ENCODE results near the gene ATP6V0A1. TPM values are rescaled to one million over a fixed set of nuclear protein-coding genes. Genes with fewer than 3 reads are reported as not detected.

The ATP6V0A1 gene
- polyA plus RNA-seq, 1 donor from 2014 or later: 92.1 TPM

DNA sequence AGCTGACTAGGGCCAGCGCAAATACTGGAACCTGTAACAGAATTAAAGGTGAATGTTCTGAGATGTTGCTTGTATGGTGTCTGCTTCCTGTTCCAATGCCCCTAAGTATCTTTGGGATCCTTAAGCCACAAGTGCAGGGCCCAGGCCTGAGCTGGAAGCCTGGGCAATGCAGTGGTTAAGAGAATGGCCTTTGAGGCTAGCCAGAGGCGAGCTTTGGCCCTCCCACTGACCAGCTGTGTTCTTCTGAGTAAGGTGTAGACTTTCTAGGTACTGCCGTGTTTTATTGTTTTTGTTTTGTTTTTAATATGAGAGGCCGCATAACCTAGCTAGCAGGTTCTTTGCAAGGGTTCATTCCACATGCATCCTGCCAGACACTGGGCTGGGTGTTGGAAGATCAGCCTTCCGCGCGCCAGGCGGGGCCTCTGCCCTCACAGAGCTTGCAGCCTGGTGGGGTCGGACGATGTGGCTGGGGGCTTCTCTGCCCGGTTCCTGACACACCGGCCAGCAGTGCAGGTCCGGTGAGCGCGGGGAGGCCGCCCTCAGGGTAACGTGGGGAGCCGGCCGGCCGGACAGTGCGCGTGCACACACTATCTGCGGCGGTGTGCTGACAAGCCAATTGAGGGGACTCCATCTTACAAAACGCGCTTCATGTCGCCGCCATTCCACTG is 107.7 kb downstream of the ATP6V0A1 start:
- Histone ChIP-seq H3K27ac (ENCODE audit: low read length) (peak overlapping the region; percentile 84), H3K4me3 (ENCODE audit: low read length) (peak overlapping the region; percentile 98), H3K79me2 (replicated peaks; ENCODE audit: insufficient read depth, low read length) (peaks cover 16% of the 10 kb centered on the region), H3K4me2 (ENCODE audit: low read length) (peak overlapping the region; percentile 55), H3K9me3 (ENCODE audit: low read length) (no peaks in the 10 kb centered on the region), H3K27me3 (ENCODE audit: insufficient read depth, low read depth, low read length) (no peaks in the 10 kb centered on the region), H3K9me2 (ENCODE audit: insufficient read depth, low read length) (no peaks in the 10 kb centered on the region), H2AFZ (ENCODE audit: low read depth, low read length) (peak overlapping the region; percentile 85), H4K20me1 (ENCODE audit: insufficient read depth) (no peaks in the 10 kb centered on the region), H3K36me3 (ENCODE audit: insufficient read depth, low read length) (no peaks in the 10 kb centered on the region), H3F3A (ENCODE audit: insufficient read depth, low read length, poor library complexity, severe bottlenecking) (no peaks in the 10 kb centered on the region), H3K9ac (ENCODE audit: low read length) (peak overlapping the region; percentile 89)
- no peak for TF ChIP-seq SMC3 (conservative IDR thresholded peaks at IDR 0.05; ENCODE audit: poor library complexity)
- TF ChIP-seq TAF1 (IDR thresholded peaks at IDR 0.05; ENCODE audit: low read depth): no peak
- no peak for TF ChIP-seq EP300 (conservative IDR thresholded peaks at IDR 0.05; ENCODE audit: poor library complexity, severe bottlenecking)
- TF ChIP-seq RAD21 (conservative IDR thresholded peaks at IDR 0.05): no peak
- no peak for TF ChIP-seq EZH2 (IDR thresholded peaks at IDR 0.05; ENCODE audit: borderline replicate concordance, insufficient read depth, low read length, poor library complexity, severe bottlenecking)
- TF ChIP-seq, protein P1, sequence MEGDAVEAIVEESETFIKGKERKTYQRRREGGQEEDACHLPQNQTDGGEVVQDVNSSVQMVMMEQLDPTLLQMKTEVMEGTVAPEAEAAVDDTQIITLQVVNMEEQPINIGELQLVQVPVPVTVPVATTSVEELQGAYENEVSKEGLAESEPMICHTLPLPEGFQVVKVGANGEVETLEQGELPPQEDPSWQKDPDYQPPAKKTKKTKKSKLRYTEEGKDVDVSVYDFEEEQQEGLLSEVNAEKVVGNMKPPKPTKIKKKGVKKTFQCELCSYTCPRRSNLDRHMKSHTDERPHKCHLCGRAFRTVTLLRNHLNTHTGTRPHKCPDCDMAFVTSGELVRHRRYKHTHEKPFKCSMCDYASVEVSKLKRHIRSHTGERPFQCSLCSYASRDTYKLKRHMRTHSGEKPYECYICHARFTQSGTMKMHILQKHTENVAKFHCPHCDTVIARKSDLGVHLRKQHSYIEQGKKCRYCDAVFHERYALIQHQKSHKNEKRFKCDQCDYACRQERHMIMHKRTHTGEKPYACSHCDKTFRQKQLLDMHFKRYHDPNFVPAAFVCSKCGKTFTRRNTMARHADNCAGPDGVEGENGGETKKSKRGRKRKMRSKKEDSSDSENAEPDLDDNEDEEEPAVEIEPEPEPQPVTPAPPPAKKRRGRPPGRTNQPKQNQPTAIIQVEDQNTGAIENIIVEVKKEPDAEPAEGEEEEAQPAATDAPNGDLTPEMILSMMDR (IDR thresholded peaks at IDR 0.05; ENCODE audit: poor library complexity, severe bottlenecking): no peak
- TF ChIP-seq, protein P2, sequence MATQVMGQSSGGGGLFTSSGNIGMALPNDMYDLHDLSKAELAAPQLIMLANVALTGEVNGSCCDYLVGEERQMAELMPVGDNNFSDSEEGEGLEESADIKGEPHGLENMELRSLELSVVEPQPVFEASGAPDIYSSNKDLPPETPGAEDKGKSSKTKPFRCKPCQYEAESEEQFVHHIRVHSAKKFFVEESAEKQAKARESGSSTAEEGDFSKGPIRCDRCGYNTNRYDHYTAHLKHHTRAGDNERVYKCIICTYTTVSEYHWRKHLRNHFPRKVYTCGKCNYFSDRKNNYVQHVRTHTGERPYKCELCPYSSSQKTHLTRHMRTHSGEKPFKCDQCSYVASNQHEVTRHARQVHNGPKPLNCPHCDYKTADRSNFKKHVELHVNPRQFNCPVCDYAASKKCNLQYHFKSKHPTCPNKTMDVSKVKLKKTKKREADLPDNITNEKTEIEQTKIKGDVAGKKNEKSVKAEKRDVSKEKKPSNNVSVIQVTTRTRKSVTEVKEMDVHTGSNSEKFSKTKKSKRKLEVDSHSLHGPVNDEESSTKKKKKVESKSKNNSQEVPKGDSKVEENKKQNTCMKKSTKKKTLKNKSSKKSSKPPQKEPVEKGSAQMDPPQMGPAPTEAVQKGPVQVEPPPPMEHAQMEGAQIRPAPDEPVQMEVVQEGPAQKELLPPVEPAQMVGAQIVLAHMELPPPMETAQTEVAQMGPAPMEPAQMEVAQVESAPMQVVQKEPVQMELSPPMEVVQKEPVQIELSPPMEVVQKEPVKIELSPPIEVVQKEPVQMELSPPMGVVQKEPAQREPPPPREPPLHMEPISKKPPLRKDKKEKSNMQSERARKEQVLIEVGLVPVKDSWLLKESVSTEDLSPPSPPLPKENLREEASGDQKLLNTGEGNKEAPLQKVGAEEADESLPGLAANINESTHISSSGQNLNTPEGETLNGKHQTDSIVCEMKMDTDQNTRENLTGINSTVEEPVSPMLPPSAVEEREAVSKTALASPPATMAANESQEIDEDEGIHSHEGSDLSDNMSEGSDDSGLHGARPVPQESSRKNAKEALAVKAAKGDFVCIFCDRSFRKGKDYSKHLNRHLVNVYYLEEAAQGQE (IDR thresholded peaks at IDR 0.05; ENCODE audit: borderline replicate concordance): no peak
- no peak for TF ChIP-seq MXI1 (conservative IDR thresholded peaks at IDR 0.05; ENCODE audit: poor library complexity, severe bottlenecking)
- TF ChIP-seq POLR2AphosphoS5 (IDR thresholded peaks at IDR 0.05): no peak

DNA sequence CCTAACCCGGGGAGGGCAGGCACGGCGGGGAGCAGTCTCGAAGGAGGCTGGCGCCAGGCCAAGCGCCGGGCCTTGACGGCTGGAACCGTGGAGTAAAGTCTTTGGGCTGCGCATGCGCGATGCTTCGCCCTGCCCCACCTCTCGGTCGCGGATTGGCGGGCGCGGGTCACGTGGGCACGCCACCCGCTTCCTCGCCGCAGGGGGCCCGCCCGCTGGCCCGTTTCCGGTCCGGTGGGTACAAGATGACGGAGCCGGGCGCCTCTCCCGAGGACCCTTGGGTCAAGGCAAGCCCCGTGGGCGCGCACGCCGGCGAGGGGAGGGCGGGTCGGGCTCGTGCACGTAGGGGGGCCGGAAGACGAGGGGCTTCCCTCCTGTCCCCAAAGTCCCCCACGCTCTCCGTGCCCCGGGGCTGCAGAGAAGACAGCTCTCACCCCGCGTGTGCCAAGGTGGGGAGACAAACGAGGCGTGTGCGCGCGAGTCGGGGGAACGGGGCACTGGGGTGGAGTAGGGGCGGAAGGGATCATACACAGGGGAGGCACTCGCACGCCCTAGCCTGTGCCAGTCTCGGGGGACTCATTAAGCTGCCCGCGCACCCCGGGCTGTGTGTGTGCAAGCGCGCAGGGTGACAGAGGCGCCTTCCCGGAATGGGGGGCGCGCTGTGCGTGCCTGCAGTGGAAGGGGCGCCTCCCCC is 108.3 kb downstream of the ATP6V0A1 start, which contains the start of gene MLX:
Gene MLX (plus strand): TSS at position 218 of the 691 bp plus-strand sequence. CDS start 25 bp downstream, at position 243.
- no peaks in the 10 kb centered on the region for H3K36me3 ChIP-seq (ENCODE audit: insufficient read depth, low read length)
- H3K4me2 ChIP-seq (ENCODE audit: low read length): peak within 1 kb of the TSS; percentile 88
- no peaks in the 10 kb centered on the region for H3K9me2 ChIP-seq (ENCODE audit: insufficient read depth, low read length)
- H3K9me3 ChIP-seq (ENCODE audit: low read length): no peaks in the 10 kb centered on the region
- H3K27me3 ChIP-seq (ENCODE audit: insufficient read depth, low read depth, low read length): no peaks in the 10 kb centered on the region
- H2AFZ ChIP-seq (ENCODE audit: low read depth, low read length): peak within 1 kb of the TSS; percentile 85
- H3K4me3 ChIP-seq (ENCODE audit: low read length): peak within 1 kb of the TSS; percentile 98
- H4K20me1 ChIP-seq (ENCODE audit: insufficient read depth): no peaks in the 10 kb centered on the region
- no peaks in the 10 kb centered on the region for H3F3A ChIP-seq (ENCODE audit: insufficient read depth, low read length, poor library complexity, severe bottlenecking)
- peak within 1 kb of the TSS; percentile 89 for H3K9ac ChIP-seq (ENCODE audit: low read length)
- H3K27ac ChIP-seq (ENCODE audit: low read length): peak within 1 kb of the TSS; percentile 84
- peaks cover 16% of the 10 kb centered on the region for H3K79me2 ChIP-seq (replicated peaks; ENCODE audit: insufficient read depth, low read length)
- peak; percentile 48 for TF ChIP-seq TAF1 (IDR thresholded peaks at IDR 0.05; ENCODE audit: low read depth)
- TF ChIP-seq EZH2 (IDR thresholded peaks at IDR 0.05; ENCODE audit: borderline replicate concordance, insufficient read depth, low read length, poor library complexity, severe bottlenecking): no peak
- TF ChIP-seq RAD21 (conservative IDR thresholded peaks at IDR 0.05): no peak
- TF ChIP-seq, protein P1 (IDR thresholded peaks at IDR 0.05; ENCODE audit: poor library complexity, severe bottlenecking): peak; percentile 17
- TF ChIP-seq, protein P2 (IDR thresholded peaks at IDR 0.05; ENCODE audit: borderline replicate concordance): peak; percentile 35
- peak; percentile 23 for TF ChIP-seq EP300 (conservative IDR thresholded peaks at IDR 0.05; ENCODE audit: poor library complexity, severe bottlenecking)
- no peak for TF ChIP-seq SMC3 (conservative IDR thresholded peaks at IDR 0.05; ENCODE audit: poor library complexity)
- TF ChIP-seq MXI1 (conservative IDR thresholded peaks at IDR 0.05; ENCODE audit: poor library complexity, severe bottlenecking): peak; percentile 77
- peak; percentile 90 for TF ChIP-seq POLR2AphosphoS5 (IDR thresholded peaks at IDR 0.05)

Measured in neural cell (in vitro differentiated cells).